ENCODE measurements around the gene AGPS. TPM values are rescaled to one million over a fixed set of nuclear protein-coding genes. Genes with fewer than 3 reads are reported as not detected.

The AGPS gene
- total and polyA plus RNA-seq, 9 of the 15 experiments (the other 6 are each of a cell fraction or from before 2014, with no cell fraction given), result 15.5 to 211 (median 63.1) TPM

DNA sequence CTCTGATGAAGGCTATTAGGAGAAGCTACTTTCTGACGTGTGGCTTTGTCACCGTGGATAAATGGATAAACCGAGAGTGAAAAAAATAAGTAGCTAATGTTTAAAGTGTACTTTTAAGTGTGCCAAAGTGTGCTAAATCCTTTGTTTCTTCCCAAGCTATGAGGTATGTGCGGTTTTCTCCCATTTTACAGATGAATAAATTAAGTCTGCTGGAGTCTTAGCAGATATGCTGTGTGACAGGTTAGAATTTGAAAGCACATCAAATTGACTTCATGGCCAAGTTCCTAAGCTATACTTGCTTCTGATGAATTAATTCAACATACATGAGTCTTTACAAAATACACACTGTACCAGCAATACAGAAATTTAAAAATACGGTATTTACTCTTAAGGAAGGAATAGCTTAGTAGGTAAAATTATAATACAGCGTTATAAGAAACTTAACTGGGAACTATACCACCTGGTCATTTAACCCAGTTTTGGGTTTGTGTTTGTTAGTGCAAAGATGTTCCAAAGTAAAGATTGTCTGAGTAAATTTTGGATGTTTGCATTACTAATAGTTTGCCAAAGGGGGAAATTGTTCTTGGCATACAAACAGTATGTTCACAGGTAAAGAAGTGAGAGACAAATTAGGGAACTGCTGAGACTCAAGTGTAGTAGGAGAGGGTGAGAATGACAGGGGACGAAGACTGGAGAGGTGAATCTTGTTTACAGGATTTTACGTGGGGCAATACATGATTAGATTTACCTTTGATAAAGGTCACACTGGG lies 1.4 kb downstream of the AGPS start (continued):
- TF ChIP-seq, protein P1, sequence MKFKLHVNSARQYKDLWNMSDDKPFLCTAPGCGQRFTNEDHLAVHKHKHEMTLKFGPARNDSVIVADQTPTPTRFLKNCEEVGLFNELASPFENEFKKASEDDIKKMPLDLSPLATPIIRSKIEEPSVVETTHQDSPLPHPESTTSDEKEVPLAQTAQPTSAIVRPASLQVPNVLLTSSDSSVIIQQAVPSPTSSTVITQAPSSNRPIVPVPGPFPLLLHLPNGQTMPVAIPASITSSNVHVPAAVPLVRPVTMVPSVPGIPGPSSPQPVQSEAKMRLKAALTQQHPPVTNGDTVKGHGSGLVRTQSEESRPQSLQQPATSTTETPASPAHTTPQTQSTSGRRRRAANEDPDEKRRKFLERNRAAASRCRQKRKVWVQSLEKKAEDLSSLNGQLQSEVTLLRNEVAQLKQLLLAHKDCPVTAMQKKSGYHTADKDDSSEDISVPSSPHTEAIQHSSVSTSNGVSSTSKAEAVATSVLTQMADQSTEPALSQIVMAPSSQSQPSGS (CRISPR knock-in tag; IDR thresholded peaks at IDR 0.05), result no peak
- TF ChIP-seq ZNF12 (CRISPR knock-in tag; IDR thresholded peaks at IDR 0.05) (no peak), ARNT (IDR thresholded peaks at IDR 0.05) (no peak), ZNF79 (CRISPR knock-in tag; IDR thresholded peaks at IDR 0.05; ENCODE audit: low read depth) (no peak), CREB1 (IDR thresholded peaks at IDR 0.05) (no peak), CREB1 (CRISPR knock-in tag; IDR thresholded peaks at IDR 0.05) (no peak), TBP (optimal IDR thresholded peaks at IDR 0.05; ENCODE audit: low read depth, low read length) (no peak), NFATC3 (IDR thresholded peaks at IDR 0.05) (no peak), PRPF4 (IDR thresholded peaks at IDR 0.05; ENCODE audit: insufficient read depth, low read depth, low read length, poor library complexity, severe bottlenecking) (no peak), FOXP1 (CRISPR knock-in tag; IDR thresholded peaks at IDR 0.05) (no peak), XRCC4 (IDR thresholded peaks at IDR 0.05; ENCODE audit: extremely low read depth, insufficient read depth, insufficient read length) (no peak), NEUROD1 (IDR thresholded peaks at IDR 0.05; ENCODE audit: borderline replicate concordance, low read depth, low read length, partially characterized antibody) (no peak), FOXJ2 (tag; IDR thresholded peaks at IDR 0.05) (no peak), FOXM1 (IDR thresholded peaks at IDR 0.05; ENCODE audit: low read depth) (no peak), FOXM1 (CRISPR knock-in tag; IDR thresholded peaks at IDR 0.05; ENCODE audit: low read depth) (no peak), ZNF24 (IDR thresholded peaks at IDR 0.05) (no peak), CHD4 (IDR thresholded peaks at IDR 0.05; ENCODE audit: insufficient read depth, insufficient replicate concordance, low read depth, low read length, poor library complexity, severe bottlenecking) (peak; percentile 52), RCOR1 (IDR thresholded peaks at IDR 0.05; ENCODE audit: borderline replicate concordance in 1 of 2, low read depth in 2 of 2, low read length in 2 of 2) (peak in 1 of 2 experiments; percentile 39; a peak in 1 of 4 replicates), TCF7L2 (IDR thresholded peaks at IDR 0.05; ENCODE audit: low read depth, low read length) (no peak), CBFA2T2 (conservative IDR thresholded peaks at IDR 0.05) (no peak)
- TF ChIP-seq, protein P2, sequence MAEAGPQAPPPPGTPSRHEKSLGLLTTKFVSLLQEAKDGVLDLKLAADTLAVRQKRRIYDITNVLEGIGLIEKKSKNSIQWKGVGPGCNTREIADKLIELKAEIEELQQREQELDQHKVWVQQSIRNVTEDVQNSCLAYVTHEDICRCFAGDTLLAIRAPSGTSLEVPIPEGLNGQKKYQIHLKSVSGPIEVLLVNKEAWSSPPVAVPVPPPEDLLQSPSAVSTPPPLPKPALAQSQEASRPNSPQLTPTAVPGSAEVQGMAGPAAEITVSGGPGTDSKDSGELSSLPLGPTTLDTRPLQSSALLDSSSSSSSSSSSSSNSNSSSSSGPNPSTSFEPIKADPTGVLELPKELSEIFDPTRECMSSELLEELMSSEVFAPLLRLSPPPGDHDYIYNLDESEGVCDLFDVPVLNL (CRISPR knock-in tag; IDR thresholded peaks at IDR 0.05; ENCODE audit: low read depth), result no peak
- TF ChIP-seq, protein P3, sequence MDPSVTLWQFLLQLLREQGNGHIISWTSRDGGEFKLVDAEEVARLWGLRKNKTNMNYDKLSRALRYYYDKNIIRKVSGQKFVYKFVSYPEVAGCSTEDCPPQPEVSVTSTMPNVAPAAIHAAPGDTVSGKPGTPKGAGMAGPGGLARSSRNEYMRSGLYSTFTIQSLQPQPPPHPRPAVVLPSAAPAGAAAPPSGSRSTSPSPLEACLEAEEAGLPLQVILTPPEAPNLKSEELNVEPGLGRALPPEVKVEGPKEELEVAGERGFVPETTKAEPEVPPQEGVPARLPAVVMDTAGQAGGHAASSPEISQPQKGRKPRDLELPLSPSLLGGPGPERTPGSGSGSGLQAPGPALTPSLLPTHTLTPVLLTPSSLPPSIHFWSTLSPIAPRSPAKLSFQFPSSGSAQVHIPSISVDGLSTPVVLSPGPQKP (CRISPR knock-in tag; IDR thresholded peaks at IDR 0.05), result no peak
